HG03139 (cell line): Measurements from ENCODE around the gene METAP1D.
"Not testable (repeated sequence)": the region's sequence is repeated elsewhere in the genome, so short reads cannot be mapped to it uniquely, and the experiment has no call there.

Experiments used
- ATAC-seq: cut with Tn5 transposase; IDR thresholded peaks from one replicate; pipeline ENCODE4 v1.9.1; 2021; ENCODE audit not compliant: unreplicated experiment

Gene METAP1D

GRCh38 chr2:172047566-172048507, 48.1 kb downstream of the METAP1D start:
- ATAC-seq, result no peak

- ATAC-seq, result no peak
Measured at GRCh38 chr2:172048508-172049503, 49.1 kb downstream of the METAP1D start.

GRCh38 chr2:172049567-172050120, 49.9 kb downstream of the METAP1D start:
- no peak for ATAC-seq

- ATAC-seq, result no peak
Measured at GRCh38 chr2:172050479-172051125, 50.8 kb downstream of the METAP1D start.

- no peak for ATAC-seq
Measured at GRCh38 chr2:172052000-172052983, 52.5 kb downstream of the METAP1D start.

GRCh38 chr2:172053486-172053885, 53.7 kb downstream of the METAP1D start:
- no peak for ATAC-seq

- ATAC-seq, result no peak
Measured at GRCh38 chr2:172056293-172056692, 56.5 kb downstream of the METAP1D start.

GRCh38 chr2:172058660-172059059, 58.9 kb downstream of the METAP1D start:
- ATAC-seq, result no peak

GRCh38 chr2:172060118-172060517, 60.4 kb downstream of the METAP1D start:
- ATAC-seq, result not testable (repeated sequence)

GRCh38 chr2:172062402-172063004, 62.8 kb downstream of the METAP1D start:
- ATAC-seq, result no peak

GRCh38 chr2:172063446-172063845, 63.7 kb downstream of the METAP1D start:
- ATAC-seq, result no peak

GRCh38 chr2:172065111-172065510, 65.4 kb downstream of the METAP1D start:
- ATAC-seq, result no peak

- no peak for ATAC-seq
Measured at GRCh38 chr2:172066394-172066886, 66.7 kb downstream of the METAP1D start.

GRCh38 chr2:172067905-172068304, 68.2 kb downstream of the METAP1D start:
- ATAC-seq, result not testable (repeated sequence)

GRCh38 chr2:172070936-172071335, 71.2 kb downstream of the METAP1D start:
- ATAC-seq, result no peak

- ATAC-seq, result no peak
Measured at GRCh38 chr2:172072303-172072702, 72.5 kb downstream of the METAP1D start.

GRCh38 chr2:172072706-172073105, 73.0 kb downstream of the METAP1D start:
- ATAC-seq, result no peak

- no peak for ATAC-seq
Measured at GRCh38 chr2:172073518-172073917, 73.8 kb downstream of the METAP1D start.

- ATAC-seq, result no peak
Measured at GRCh38 chr2:172074254-172074653, 74.5 kb downstream of the METAP1D start.
